HG02678 (cell line): Measurements from ENCODE around the gene LGALS9.
"Not testable (repeated sequence)": the region's sequence is repeated elsewhere in the genome, so short reads cannot be mapped to it uniquely, and the experiment has no call there.

Source experiments
- ATAC-seq: cut with Tn5 transposase; IDR thresholded peaks from one replicate; pipeline ENCODE4 v1.9.1; 2021; ENCODE audit warnings: mild to moderate bottlenecking, moderate library complexity; ENCODE audit not compliant: unreplicated experiment

Gene LGALS9

GRCh38 chr17:27670791-27671590, 40.0 kb downstream of the LGALS9 start:
- ATAC-seq: no peak

- no peak for ATAC-seq
Observed at GRCh38 chr17:27671591-27671910, 40.6 kb downstream of the LGALS9 start.

GRCh38 chr17:27671977-27672480, 41.0 kb downstream of the LGALS9 start:
- ATAC-seq: not testable (repeated sequence)

- ATAC-seq: no peak
Observed at GRCh38 chr17:27674335-27674734, 43.3 kb downstream of the LGALS9 start.

- no peak for ATAC-seq
Observed at GRCh38 chr17:27677191-27677590, 46.2 kb downstream of the LGALS9 start.

- not testable (repeated sequence) for ATAC-seq
Observed at GRCh38 chr17:27686322-27686721, 55.3 kb downstream of the LGALS9 start.

- ATAC-seq: no peak
Observed at GRCh38 chr17:27690882-27691281, 59.9 kb downstream of the LGALS9 start.

- not testable (repeated sequence) for ATAC-seq
Observed at GRCh38 chr17:27695254-27695814, 64.3 kb downstream of the LGALS9 start.
